Gastrocnemius medialis (tissue), 4 donors: Measurements from ENCODE around the gene PHLDB2. TPM values are rescaled to one million over a fixed set of nuclear protein-coding genes. Genes with fewer than 3 reads are reported as not detected.

Experiments
- ATAC-seq, 2 donors: fragments of 150-250 bp; one replicate each; pipeline ENCODE4 v1.9.1; 2016
- DNase-seq, 2 donors: peaks; one replicate each; pipeline ENCODE4 v3.0.0-alpha.2; 2019
- H3K27ac ChIP-seq, 4 donors: fragments of 200-600 bp; sonication (generic); 1 replicate in 1 of 4; 2 replicates in 3 of 4; pipeline ENCODE4 v1.5.1; 2016 to 2018; ENCODE audit warnings: mild to moderate bottlenecking in 2 of 4, moderate library complexity in 1 of 4
- H3K27me3 ChIP-seq, 3 donors: fragments of 200-600 bp; sonication (generic) in 2 of 3; 1 replicate in 1 of 3; 2 replicates in 2 of 3; pipeline versions ENCODE4 v1.5.1 to v1.6.0; 2016 to 2019; ENCODE audit warnings: mild to moderate bottlenecking in 1 of 3, moderate library complexity in 1 of 3
- H3K36me3 ChIP-seq, 2 donors: fragments of 200-600 bp; sonication (generic) in 1 of 2; one replicate each; pipeline ENCODE4 v1.5.1; 2017 to 2018
- H3K4me1 ChIP-seq, 2 donors: fragments of 200-600 bp; sonication (generic) in 1 of 2; one replicate each; pipeline ENCODE4 v1.5.1; 2016 to 2017; ENCODE audit warnings: mild to moderate bottlenecking in 2 of 2
- H3K4me3 ChIP-seq, 4 donors: fragments of 200-600 bp; sonication (generic) in 3 of 4; 1 replicate in 1 of 4; 2 replicates in 3 of 4; pipeline ENCODE4 v1.5.1; 2016 to 2019; ENCODE audit warnings: mild to moderate bottlenecking in 2 of 4
- H3K9me3 ChIP-seq, 3 donors: fragments of 200-600 bp; sonication (generic) in 2 of 3; 1 replicate in 1 of 3; 2 replicates in 2 of 3; pipeline ENCODE4 v1.5.1; 2016 to 2019
- CTCF ChIP-seq, 5 experiments: fragments of 450-650 bp in 3 of 5; fragments of 200-600 bp in 2 of 5; sonication (generic) in 2 of 5; IDR thresholded peaks in 4 of 5; conservative IDR thresholded peaks in 1 of 5; 1 replicate in 4 of 5; 2 replicates in 1 of 5; pipeline ENCODE4 v1.5.1; 2016 to 2019; ENCODE audit warnings: antibody characterized with exemption in 5 of 5, mild to moderate bottlenecking in 3 of 5, moderate library complexity in 3 of 5
- POLR2A ChIP-seq, 2 donors: fragments of 450-650 bp; IDR thresholded peaks; one replicate each; pipeline ENCODE4 v1.6.1; 2017; ENCODE audit warnings: antibody characterized with exemption in 2 of 2, mild to moderate bottlenecking in 2 of 2, moderate library complexity in 2 of 2
- in situ Hi-C, 4 donors: fragments of 200-750 bp; cut with MboI; loops; one replicate each; pipeline versions ENCODE4 v1.15.0 to v1.8.0; 2017; ENCODE audit warnings: low sequenced_read_pairs in 4 of 4
- intact Hi-C: fragments of 100-400 bp; cut with DNase I; formaldehyde crosslinking; loops from one replicate; pipeline ENCODE4 v1.15.1; 2023; ENCODE audit warnings: low total_unique reads
- total RNA-seq, 4 donors: library from RNA; depleted of rRNA; stranded (reverse); fragments of >200 nt; gene quantifications; one replicate each; pipeline versions ENCODE4 v1.1.0 to v1.2.3, GENCODE V29; 2016

PHLDB2 gene
- total RNA-seq, 4 donors from 2014 or later = 3.0 to 7.2 (median 4.0) TPM

DNA sequence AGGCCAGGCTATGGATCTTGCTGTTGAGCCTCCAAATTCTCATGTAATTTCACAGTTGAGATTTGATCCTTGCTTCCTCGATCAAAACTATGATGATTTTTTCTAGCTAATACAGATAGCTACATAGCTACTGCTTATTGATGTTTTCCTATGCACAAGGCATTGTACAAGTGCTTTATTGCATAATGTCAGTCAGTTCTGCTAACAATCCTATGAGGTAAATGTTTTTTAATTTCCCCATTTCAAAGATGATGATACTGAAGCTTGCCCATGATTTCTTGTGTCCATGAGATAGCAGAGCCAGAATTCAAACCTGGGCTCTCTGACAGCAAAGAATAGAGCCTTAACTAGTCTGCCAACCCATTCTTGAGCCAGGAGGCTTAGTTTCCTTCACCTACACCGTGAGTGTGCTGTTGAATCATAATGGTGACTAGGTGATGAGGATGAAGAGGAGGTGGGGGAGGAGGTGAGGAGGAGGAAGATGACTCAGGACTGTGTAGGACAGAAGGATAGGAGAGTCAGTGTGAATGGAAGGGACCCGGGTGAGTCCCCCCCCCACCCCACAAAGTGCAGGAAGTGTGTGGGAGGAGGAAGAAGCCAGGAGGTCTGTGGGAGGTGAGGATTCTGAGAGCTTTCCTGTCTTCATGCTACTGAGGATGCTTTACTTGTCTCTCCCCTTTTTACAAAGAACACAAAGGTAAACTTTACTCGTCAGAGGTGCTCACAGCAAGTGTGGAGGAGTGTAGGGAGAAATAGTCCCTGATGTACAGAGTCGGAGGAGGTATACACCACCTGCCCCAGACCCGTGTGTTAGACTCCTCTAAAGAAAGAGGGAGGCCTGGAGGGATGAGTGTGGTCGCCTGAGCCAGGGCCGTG lies 143.3 kb downstream of the PHLDB2 start:
- TF ChIP-seq CTCF (IDR thresholded peaks at IDR 0.05 in 4 of 5, conservative IDR thresholded peaks at IDR 0.05 in 1 of 5) = no peak
- TF ChIP-seq POLR2A (IDR thresholded peaks at IDR 0.05) = no peak
- in situ Hi-C loops = no loop called here

DNA sequence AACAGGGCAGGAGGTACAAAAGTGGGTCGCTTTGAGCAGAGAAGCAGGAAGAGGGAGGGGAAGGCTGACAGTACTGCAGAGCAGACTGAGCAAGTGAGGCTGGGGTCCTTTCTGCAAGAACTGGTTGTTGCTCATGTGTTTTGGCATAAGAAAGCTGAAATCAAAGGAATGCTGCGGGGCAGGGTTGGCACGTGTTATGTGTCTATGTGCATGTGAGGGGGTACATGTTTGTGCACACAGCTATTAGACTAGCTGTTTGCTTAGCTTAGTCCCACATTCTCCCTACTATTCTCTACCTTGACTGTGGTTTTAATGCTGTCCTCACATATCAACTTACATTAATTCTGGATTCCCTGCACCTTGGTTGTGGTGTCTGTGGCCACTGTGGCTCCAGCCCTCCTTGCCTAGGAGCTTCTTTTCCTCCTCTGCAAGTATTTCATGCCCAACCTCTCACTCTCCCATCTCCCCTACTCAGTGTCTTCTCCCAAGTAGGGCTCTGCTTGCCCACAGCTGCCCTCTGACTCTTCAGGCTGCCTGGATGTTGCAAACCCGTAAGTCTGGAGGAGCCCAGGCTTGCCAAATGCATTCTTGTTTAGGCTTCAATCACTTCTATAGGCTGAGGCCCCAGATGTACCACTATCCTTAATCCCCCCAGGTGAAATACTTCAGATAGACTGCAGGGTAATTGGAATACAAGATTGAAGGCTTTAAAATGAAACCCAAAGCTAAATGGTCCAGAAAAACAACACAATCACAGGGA lies 144.4 kb downstream of the PHLDB2 start:
- peaks cover 4 to 23% (median 19%) of the 10 kb centered on the region in 3 donors for H3K27me3 ChIP-seq
- intact Hi-C loops (no loop called here), in situ Hi-C loops (no loop called here)
- peaks cover 5% of the 10 kb centered on the region in 2 donors for H3K4me1 ChIP-seq
- H3K4me3 ChIP-seq = no peak overlapping the region
- ATAC-seq (no peak), DNase-seq (no peak)
- no peak overlapping the region for H3K27ac ChIP-seq
- no peaks in the 10 kb centered on the region for H3K36me3 ChIP-seq
- TF ChIP-seq POLR2A (IDR thresholded peaks at IDR 0.05) (no peak), CTCF (IDR thresholded peaks at IDR 0.05 in 4 of 5, conservative IDR thresholded peaks at IDR 0.05 in 1 of 5) (no peak)
- H3K9me3 ChIP-seq = no peaks in the 10 kb centered on the region

More for the DNA sequence above, 143.3 kb downstream of the PHLDB2 start:
- DNase-seq (no peak), ATAC-seq (no peak)
- Histone ChIP-seq H3K4me3 (no peak overlapping the region), H3K4me1 (peaks cover 5 to 6% of the 10 kb centered on the region in 2 donors), H3K27ac (no peak overlapping the region), H3K9me3 (no peaks in the 10 kb centered on the region), H3K36me3 (no peaks in the 10 kb centered on the region), H3K27me3 (peaks cover 4 to 25% (median 19%) of the 10 kb centered on the region in 3 donors)
- intact Hi-C loops = no loop called here

DNA sequence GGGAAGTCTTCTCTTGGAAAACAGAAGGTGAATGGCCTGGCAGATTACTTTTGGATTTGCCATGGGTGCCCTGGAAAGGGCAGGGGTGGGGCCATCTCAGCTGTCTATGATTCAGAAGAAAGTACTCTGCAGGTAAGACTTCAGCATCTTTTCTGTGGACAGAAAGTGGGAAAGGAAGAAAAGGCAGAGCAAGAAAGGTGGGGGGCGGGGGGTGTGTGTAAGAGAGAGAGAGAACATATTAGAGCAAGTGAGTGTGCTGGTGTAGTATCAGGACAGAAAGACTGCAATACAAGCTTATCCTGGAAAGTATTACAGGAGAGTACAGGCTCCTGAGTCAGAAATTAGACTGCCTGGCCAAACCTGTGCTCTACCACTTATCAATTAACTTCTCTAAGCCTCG lies 145.1 kb downstream of the PHLDB2 start:
- in situ Hi-C loops = no loop called here
- ATAC-seq (no peak), DNase-seq (no peak)
- H3K4me1 ChIP-seq = peaks cover 0 to 2% of the 10 kb centered on the region in 2 donors
- intact Hi-C loops = no loop called here
- no peaks in the 10 kb centered on the region for H3K36me3 ChIP-seq
- H3K27me3 ChIP-seq = peaks cover 4 to 19% (median 16%) of the 10 kb centered on the region in 3 donors
- H3K9me3 ChIP-seq = no peaks in the 10 kb centered on the region
- H3K27ac ChIP-seq = no peak overlapping the region
- TF ChIP-seq CTCF (IDR thresholded peaks at IDR 0.05 in 4 of 5, conservative IDR thresholded peaks at IDR 0.05 in 1 of 5) = no peak
- no peak for TF ChIP-seq POLR2A (IDR thresholded peaks at IDR 0.05)
- no peak overlapping the region for H3K4me3 ChIP-seq

GRCh38 chr3:112004669-112005068 lies 145.6 kb downstream of the PHLDB2 start:
- Histone ChIP-seq H3K4me1 (no peaks in the 10 kb centered on the region), H3K9me3 (no peaks in the 10 kb centered on the region), H3K36me3 (no peaks in the 10 kb centered on the region), H3K4me3 (no peak overlapping the region), H3K27me3 (peaks cover 4 to 14% (median 11%) of the 10 kb centered on the region in 3 donors), H3K27ac (no peak overlapping the region)
- TF ChIP-seq POLR2A (IDR thresholded peaks at IDR 0.05) = no peak
- TF ChIP-seq CTCF (IDR thresholded peaks at IDR 0.05 in 4 of 5, conservative IDR thresholded peaks at IDR 0.05 in 1 of 5) = no peak
- in situ Hi-C loops (no loop called here), intact Hi-C loops (no loop called here)
- ATAC-seq (no peak), DNase-seq (no peak)
